A673 (cell line): ENCODE results near the gene FASTK. TPM values are rescaled to one million over a fixed set of nuclear protein-coding genes. Genes with fewer than 3 reads are reported as not detected.

ENCODE experiments used
- BruUV-seq: library from RNA; stranded (reverse); fragments of 400-500 nt; replicated peaks from 2 replicates; lab custom pipeline; 2021; lab: Mats Ljungman, UMichigan
- CTCF ChIA-PET: fragments of 300-600 bp; sonication (Branson Sonifier 250); formaldehyde crosslinking; loops from one replicate; lab custom pipeline; 2022; ENCODE audit warnings: antibody characterized with exemption; lab: Charles Lee
- POLR2A ChIA-PET: fragments of 300-600 bp; sonication (Branson Sonifier 250); formaldehyde crosslinking; loops from one replicate; lab custom pipeline; 2022; ENCODE audit warnings: antibody characterized with exemption; ENCODE audit not compliant: low non-redundant PET; lab: Charles Lee
- DNase-seq: peaks from one replicate; pipeline ENCODE4 v3.0.0-alpha.2; 2015; ENCODE audit warnings: low spot score
- H3K27ac ChIP-seq: fragments of 200-600 bp; sonication (generic); 2 replicates; pipeline ENCODE4 v1.5.1; 2016; ENCODE audit warnings: mixed run types, low read depth, mild to moderate bottlenecking, mixed read lengths, antibody characterized with exemption, low read length; ENCODE audit not compliant: poor library complexity, severe bottlenecking
- H3K27me3 ChIP-seq: fragments of 200-600 bp; sonication (generic); replicated peaks from 2 replicates; pipeline ENCODE4 v1.6.1; 2017; ENCODE audit warnings: mixed run types, low read depth, mild to moderate bottlenecking, mixed read lengths, antibody characterized with exemption, low read length; ENCODE audit not compliant: insufficient read depth, poor library complexity
- H3K36me3 ChIP-seq: fragments of 200-600 bp; sonication (generic); 2 replicates; pipeline ENCODE4 v1.6.1; 2016; ENCODE audit warnings: mixed run types, mild to moderate bottlenecking, mixed read lengths, antibody characterized with exemption, low read length; ENCODE audit not compliant: insufficient read depth, poor library complexity, severe bottlenecking
- H3K4me1 ChIP-seq: fragments of 200-600 bp; sonication (generic); 2 replicates; pipeline ENCODE4 v1.6.1; 2017; ENCODE audit warnings: mixed run types, mild to moderate bottlenecking, mixed read lengths, antibody characterized with exemption, low read length; ENCODE audit not compliant: insufficient read depth, poor library complexity, severe bottlenecking
- H3K4me3 ChIP-seq: fragments of 200-600 bp; sonication (generic); 2 replicates; pipeline ENCODE4 v1.5.1; 2016; ENCODE audit warnings: low read depth, mixed run types, mild to moderate bottlenecking, mixed read lengths, low read length; ENCODE audit not compliant: poor library complexity, severe bottlenecking
- H3K9me3 ChIP-seq: fragments of 200-600 bp; sonication (generic); 2 replicates; pipeline ENCODE4 v1.6.1; 2016; ENCODE audit warnings: mixed run types, low read depth, mild to moderate bottlenecking, mixed read lengths, antibody characterized with exemption, low read length; ENCODE audit not compliant: poor library complexity, severe bottlenecking
- EZH2 ChIP-seq: fragments of 200-600 bp; sonication (generic); IDR thresholded peaks from 2 replicates; pipeline ENCODE4 v1.6.1; 2017; ENCODE audit warnings: borderline replicate concordance, low read depth, mild to moderate bottlenecking, mixed read lengths, antibody characterized with exemption, low read length; ENCODE audit not compliant: poor library complexity, severe bottlenecking
- intact Hi-C: fragments of 100-400 bp; cut with micrococcal nuclease; formaldehyde crosslinking; loops from one replicate; pipeline ENCODE4 v1.10.0; 2022; ENCODE audit not compliant: unreplicated experiment
- total RNA-seq: library from RNA; stranded (reverse); gene quantifications from 2 replicates; pipeline ENCODE4 v1.2.3, GENCODE V29; 2021
- TF ChIP-seq, protein P1 (sequence below): fragments of 300-800, 200-600 bp; sonication (generic); conservative IDR thresholded peaks from 2 replicates; pipeline ENCODE4 v1.5.1; 2017; ENCODE audit warnings: low read depth, mild to moderate bottlenecking, antibody characterized with exemption, low read length, moderate library complexity, mixed read lengths

FASTK gene
- total RNA-seq, 1 experiment from 2014 or later: 80.5 TPM

DNA sequence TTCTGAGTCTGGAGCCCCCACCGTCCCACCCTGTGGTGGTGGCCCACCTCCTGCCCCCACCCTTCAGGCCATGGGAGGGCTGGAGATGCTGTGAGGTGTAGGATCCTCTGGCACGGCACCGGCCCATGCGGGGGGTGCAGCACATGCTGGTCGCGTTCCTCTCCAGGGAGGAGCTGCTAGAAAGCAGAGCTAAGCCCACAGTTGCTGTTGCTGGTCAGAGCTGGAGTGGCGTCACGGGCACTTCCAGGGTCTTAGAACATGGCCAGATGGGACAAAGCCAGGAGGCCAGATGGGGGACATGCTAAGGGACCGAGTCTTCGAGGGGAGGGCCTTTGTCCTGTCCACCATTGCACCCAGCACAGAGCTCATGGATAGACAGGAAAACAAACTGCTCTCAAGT is 27.3 kb upstream of the FASTK start:
- no peaks in the 10 kb centered on the region for H3K36me3 ChIP-seq
- intact Hi-C loops: no loop called here
- ChIA-PET CTCF (no interaction called here), POLR2A (interaction anchor here (0.5 to 0.7 kb wide), 3 partner anchors 12 to 56 kb away, joined by 6 to 9 read pairs (median 6); no protein-coding TSS in a partner anchor)
- no peaks in the 10 kb centered on the region for H3K9me3 ChIP-seq
- DNase-seq: no peak
- no TSS peak for BruUV-seq
- no peaks in the 10 kb centered on the region for H3K27me3 ChIP-seq
- TF ChIP-seq, protein P1, sequence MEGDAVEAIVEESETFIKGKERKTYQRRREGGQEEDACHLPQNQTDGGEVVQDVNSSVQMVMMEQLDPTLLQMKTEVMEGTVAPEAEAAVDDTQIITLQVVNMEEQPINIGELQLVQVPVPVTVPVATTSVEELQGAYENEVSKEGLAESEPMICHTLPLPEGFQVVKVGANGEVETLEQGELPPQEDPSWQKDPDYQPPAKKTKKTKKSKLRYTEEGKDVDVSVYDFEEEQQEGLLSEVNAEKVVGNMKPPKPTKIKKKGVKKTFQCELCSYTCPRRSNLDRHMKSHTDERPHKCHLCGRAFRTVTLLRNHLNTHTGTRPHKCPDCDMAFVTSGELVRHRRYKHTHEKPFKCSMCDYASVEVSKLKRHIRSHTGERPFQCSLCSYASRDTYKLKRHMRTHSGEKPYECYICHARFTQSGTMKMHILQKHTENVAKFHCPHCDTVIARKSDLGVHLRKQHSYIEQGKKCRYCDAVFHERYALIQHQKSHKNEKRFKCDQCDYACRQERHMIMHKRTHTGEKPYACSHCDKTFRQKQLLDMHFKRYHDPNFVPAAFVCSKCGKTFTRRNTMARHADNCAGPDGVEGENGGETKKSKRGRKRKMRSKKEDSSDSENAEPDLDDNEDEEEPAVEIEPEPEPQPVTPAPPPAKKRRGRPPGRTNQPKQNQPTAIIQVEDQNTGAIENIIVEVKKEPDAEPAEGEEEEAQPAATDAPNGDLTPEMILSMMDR: no peak
- no peak for TF ChIP-seq EZH2
- H3K4me1 ChIP-seq: no peaks in the 10 kb centered on the region
- no peak overlapping the region for H3K4me3 ChIP-seq
- no peak overlapping the region for H3K27ac ChIP-seq

- POLR2A ChIA-PET: no interaction called here
- Histone ChIP-seq H3K27ac (no peak overlapping the region), H3K9me3 (no peaks in the 10 kb centered on the region), H3K36me3 (no peaks in the 10 kb centered on the region), H3K4me1 (no peaks in the 10 kb centered on the region), H3K27me3 (no peaks in the 10 kb centered on the region), H3K4me3 (no peak overlapping the region)
- CTCF ChIA-PET: interaction anchor here (0.6 kb wide), 1 partner anchor 19 kb away, joined by 3 read pairs; no protein-coding TSS in a partner anchor
- BruUV-seq: TSS peak; percentile 21
- intact Hi-C loops: no loop called here
- TF ChIP-seq, protein P1: no peak
- TF ChIP-seq EZH2: no peak
- DNase-seq: no peak
Measured at GRCh38 chr7:151104411-151105235, 24.0 kb upstream of the FASTK start.

GRCh38 chr7:151103973-151104372 is 23.4 kb upstream of the FASTK start:
- TF ChIP-seq EZH2: no peak
- TF ChIP-seq, protein P1: no peak
- Histone ChIP-seq H3K27ac (no peak overlapping the region), H3K4me1 (no peaks in the 10 kb centered on the region), H3K9me3 (no peaks in the 10 kb centered on the region), H3K27me3 (no peaks in the 10 kb centered on the region), H3K36me3 (no peaks in the 10 kb centered on the region), H3K4me3 (no peak overlapping the region)
- DNase-seq: no peak
- POLR2A ChIA-PET: no interaction called here
- intact Hi-C loops: no loop called here
- no TSS peak for BruUV-seq
- CTCF ChIA-PET: interaction anchor here (0.6 kb wide), 1 partner anchor 20 kb away, joined by 3 read pairs; no protein-coding TSS in a partner anchor
